Activated gamma-delta T cell (primary cell): ENCODE measurements around the gene ZNF121.
A peak's percentile ranks its signal among the peaks of the same experiment; 100 is the strongest.

Source experiments
- DNase-seq: peaks from one replicate; lab custom pipeline; 2025; lab: John Stamatoyannopoulos, UW

The ZNF121 gene

DNA sequence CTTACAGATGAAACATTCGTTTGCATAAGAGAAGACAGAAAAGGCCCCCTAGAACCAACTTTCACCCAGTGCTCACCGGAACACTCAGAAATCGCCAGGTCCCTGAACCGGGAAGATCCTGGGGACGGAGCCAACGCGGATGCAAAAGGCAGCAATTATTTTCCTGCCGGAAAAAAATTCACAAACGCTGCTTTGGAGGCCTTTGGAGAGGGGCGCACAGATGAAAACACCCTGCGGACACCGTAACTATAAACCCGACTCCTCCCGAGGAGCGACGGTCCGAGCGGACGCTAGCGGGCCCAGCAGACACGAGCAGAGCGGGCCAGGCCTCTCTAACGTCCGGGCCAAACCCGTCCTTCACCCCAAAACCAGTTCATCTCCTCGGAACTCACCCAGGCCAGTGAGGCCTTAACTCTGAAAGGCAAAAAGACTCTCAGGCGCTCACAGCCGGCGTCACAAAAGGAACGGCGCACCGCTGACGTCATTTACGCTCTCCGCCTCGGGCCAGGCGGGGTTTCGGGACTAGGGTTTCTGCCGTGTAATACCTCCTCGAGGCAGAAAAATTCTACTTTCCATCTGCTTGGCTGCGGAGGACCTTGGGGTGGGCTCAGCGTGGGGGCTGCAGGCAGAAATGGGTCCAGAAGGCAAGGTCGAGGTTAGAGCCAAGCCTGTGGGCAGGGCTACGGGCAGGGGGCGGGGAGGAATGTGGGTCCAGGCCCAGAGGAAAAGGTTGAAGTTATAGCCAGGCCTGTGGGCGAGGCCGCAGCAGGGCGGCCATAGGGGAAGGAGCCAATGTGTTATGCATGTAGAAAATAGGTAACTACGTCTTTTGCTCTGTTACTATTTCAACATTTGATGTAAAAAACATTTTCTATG is 45.9 kb downstream of the ZNF121 start, which contains the start of gene ZNF426:
Gene ZNF426, minus strand, starts transcription at position 463 of the 876 bp plus-strand sequence. CDS start 2,413 bp downstream, outside the sequence.
- peak; percentile 60 for DNase-seq

DNA sequence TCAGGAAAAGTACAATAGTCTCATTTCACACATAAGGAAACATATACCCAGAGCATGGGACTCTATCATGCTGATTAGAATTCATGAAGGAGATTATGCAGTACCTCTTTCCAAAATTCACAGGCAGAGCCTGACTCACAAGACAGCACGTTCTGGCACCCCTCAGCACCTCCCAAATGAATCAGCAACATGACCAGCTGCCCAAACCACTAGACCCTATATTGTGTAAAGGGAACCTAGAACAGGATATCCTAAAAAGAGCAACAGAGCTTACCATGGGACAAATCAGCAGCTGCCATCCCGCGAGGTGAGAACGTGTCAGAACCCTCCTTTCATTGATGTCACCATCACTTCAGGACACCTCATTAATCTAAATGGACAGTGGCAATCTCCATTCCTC is 48.4 kb downstream of the ZNF121 start:
- no peak for DNase-seq

DNA sequence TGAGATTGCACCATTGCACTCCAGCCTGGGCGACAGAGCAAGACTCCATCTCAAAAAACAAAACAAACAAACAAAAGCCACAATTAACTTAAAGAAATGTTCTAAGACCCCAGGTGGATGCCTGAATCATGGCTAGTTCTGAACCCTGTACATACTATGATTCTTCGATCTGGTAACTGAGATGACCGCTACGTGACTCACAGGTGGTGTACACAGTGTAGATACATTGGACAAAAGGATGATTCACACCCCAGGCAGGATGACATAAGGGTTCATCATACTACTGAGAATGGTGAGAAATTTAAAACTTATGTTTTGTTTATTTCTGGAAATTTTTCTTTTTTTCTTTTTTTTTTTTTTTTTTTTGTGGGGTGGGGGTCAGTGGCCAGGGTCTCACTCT is 52.4 kb downstream of the ZNF121 start:
- DNase-seq, result no peak

DNA sequence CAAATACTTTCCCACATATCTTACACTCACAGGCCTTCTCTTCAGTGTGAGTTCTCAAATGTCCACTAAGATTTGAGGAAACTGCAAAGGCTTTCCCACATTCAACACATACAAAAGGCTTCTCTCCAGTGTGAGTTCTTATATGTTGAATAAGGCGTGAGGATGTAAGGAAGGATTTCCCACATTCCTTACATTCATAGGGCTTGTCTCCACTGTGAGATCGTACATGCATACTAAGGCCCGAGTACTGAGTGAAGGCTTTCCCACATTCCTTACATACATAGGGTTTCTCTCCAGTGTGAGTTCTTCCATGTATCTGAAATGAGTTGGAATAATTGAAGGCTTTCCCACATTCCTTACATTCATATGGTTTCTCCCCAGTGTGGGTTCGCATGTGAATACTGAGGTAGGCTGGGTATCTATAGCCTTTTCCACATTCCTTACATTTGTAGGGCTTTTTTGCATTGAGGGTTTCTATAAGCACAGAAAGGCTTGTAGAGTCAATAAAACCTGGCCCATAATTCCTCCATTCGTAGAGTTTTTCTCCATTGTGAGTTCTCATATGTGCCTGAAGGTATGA is 55.5 kb downstream of the ZNF121 start:
- DNase-seq, result no peak

DNA sequence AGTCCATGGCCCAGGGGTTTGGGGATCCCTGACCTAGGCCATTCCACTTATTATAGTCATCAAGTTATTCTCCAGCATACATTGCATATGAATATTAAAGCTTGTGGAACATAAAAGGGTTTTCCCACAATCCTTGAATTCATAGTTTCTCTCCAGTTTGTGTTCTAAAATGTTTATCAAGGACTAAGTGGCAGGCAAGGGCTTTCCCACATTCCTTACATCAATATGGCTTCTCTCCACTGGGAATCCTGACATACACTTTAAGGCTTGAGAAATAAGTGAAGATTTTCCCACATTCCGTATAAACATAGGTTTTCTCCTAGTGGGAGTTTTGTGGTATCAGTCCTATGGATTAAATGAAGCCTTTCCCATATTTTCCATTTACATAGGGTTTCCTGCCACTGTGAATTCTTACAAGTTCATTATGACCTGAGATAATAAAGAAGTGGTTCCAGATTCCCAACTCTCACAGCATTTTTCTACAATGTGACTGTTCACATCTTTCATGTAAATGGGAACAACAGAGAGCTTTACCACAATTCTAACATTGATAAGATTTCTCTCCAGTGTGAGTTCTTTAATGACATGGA is 60.3 kb downstream of the ZNF121 start:
- no peak for DNase-seq
